Activated CD8-positive, alpha-beta memory T cell treated with anti-CD3 and anti-CD28 coated beads for 36 hours (primary cell): ENCODE results near the gene HORMAD1. TPM values are rescaled to one million over a fixed set of nuclear protein-coding genes. Genes with fewer than 3 reads are reported as not detected.
"Not testable (repeated sequence)": the region's sequence is repeated elsewhere in the genome, so short reads cannot be mapped to it uniquely, and the experiment has no call there.

ENCODE experiments used
- CTCF ChIA-PET: fragments of 350-600 bp; sonication (Branson Sonifier 250); formaldehyde crosslinking; loops from one replicate; lab custom pipeline; 2021; ENCODE audit warnings: antibody characterized with exemption; lab: Charles Lee
- POLR2A ChIA-PET: fragments of 350-600 bp; sonication (Branson Sonifier 250); formaldehyde crosslinking; loops from one replicate; lab custom pipeline; 2021; ENCODE audit warnings: antibody characterized with exemption; lab: Charles Lee
- total RNA-seq, 2 experiments: library from RNA; stranded (reverse); gene quantifications; one replicate each; pipeline ENCODE4 v1.2.3, GENCODE V29; 2021

The HORMAD1 gene
- total RNA-seq, 2 experiments from 2014 or later = not detected

GRCh38 chr1:150708595-150708994 lies 12.1 kb downstream of the HORMAD1 start:
- POLR2A ChIA-PET = interaction anchor here (0.5 kb wide), 1 partner anchor 139 kb away, joined by 3 read pairs; no protein-coding TSS in a partner anchor

GRCh38 chr1:150706091-150706490 lies 14.6 kb downstream of the HORMAD1 start:
- CTCF ChIA-PET = no interaction called here

More at GRCh38 chr1:150708595-150708994, 12.1 kb downstream of the HORMAD1 start:
- CTCF ChIA-PET = no interaction called here

GRCh38 chr1:150703427-150703826 lies 17.3 kb downstream of the HORMAD1 start:
- POLR2A ChIA-PET = no interaction called here
- CTCF ChIA-PET = no interaction called here

More at GRCh38 chr1:150706091-150706490, 14.6 kb downstream of the HORMAD1 start:
- POLR2A ChIA-PET = no interaction called here

GRCh38 chr1:150696995-150697927 lies 23.4 kb downstream of the HORMAD1 start, which contains the start of gene GOLPH3L:
GOLPH3L (minus strand) TSS chr1:150697154; CDS start chr1:150694838, 2,316 bp downstream.
- ChIA-PET POLR2A (interaction anchor here (0.6 to 1.4 kb wide), 4 partner anchors 68 to 234 kb away, joined by 3 to 6 read pairs (median 5); partner anchors contain the start of genes ENSA and MCL1), CTCF (interaction anchor here (0.8 to 1.3 kb wide), 3 partner anchors 75 to 225 kb away, joined by 3 to 4 read pairs (median 3); no protein-coding TSS in a partner anchor)

- CTCF ChIA-PET = interaction anchor here (0.8 to 1.3 kb wide), 3 partner anchors 76 to 226 kb away, joined by 3 to 4 read pairs (median 3); no protein-coding TSS in a partner anchor
Measured at GRCh38 chr1:150696590-150696989, 24.1 kb downstream of the HORMAD1 start.

GRCh38 chr1:150696162-150696561 lies 24.5 kb downstream of the HORMAD1 start:
- ChIA-PET POLR2A (interaction anchor here (0.7 to 1.4 kb wide), 2 partner anchors 31 to 116 kb away, joined by 3 to 6 read pairs; partner anchors contain the start of gene MCL1), CTCF (interaction anchor here (0.8 to 1.1 kb wide), 2 partner anchors 76 to 135 kb away, joined by 3 read pairs; no protein-coding TSS in a partner anchor)

More at GRCh38 chr1:150696590-150696989, 24.1 kb downstream of the HORMAD1 start:
- POLR2A ChIA-PET = interaction anchor here (0.6 to 1.4 kb wide), 4 partner anchors 31 to 117 kb away, joined by 3 to 6 read pairs (median 5); partner anchors contain the start of genes ENSA and MCL1

- CTCF ChIA-PET = no interaction called here
Measured at GRCh38 chr1:150695561-150695960, 25.1 kb downstream of the HORMAD1 start.

GRCh38 chr1:150692720-150693119 lies 28.0 kb downstream of the HORMAD1 start:
- ChIA-PET POLR2A (no interaction called here), CTCF (interaction anchor here (0.5 kb wide), 1 partner anchor 96 kb away, joined by 3 read pairs; no protein-coding TSS in a partner anchor)

More at GRCh38 chr1:150695561-150695960, 25.1 kb downstream of the HORMAD1 start:
- POLR2A ChIA-PET = no interaction called here

- ChIA-PET CTCF (no interaction called here), POLR2A (interaction anchor here (0.6 kb wide), 1 partner anchor 69 kb away, joined by 3 read pairs; no protein-coding TSS in a partner anchor)
Measured at GRCh38 chr1:150688763-150689162, 31.9 kb downstream of the HORMAD1 start.

- ChIA-PET POLR2A (interaction anchor here (0.6 kb wide), 1 partner anchor 458 kb away, joined by 3 read pairs; no protein-coding TSS in a partner anchor), CTCF (interaction anchor here (0.7 kb wide), 1 partner anchor 123 kb away, joined by 3 read pairs; no protein-coding TSS in a partner anchor)
Measured at GRCh38 chr1:150686275-150686674, 34.4 kb downstream of the HORMAD1 start.

GRCh38 chr1:150683914-150684313 lies 36.8 kb downstream of the HORMAD1 start:
- POLR2A ChIA-PET = interaction anchor here (0.6 to 0.7 kb wide), 2 partner anchors 191 to 249 kb away, joined by 3 to 4 read pairs; no protein-coding TSS in a partner anchor
- CTCF ChIA-PET = no interaction called here

GRCh38 chr1:150678988-150679387 lies 41.7 kb downstream of the HORMAD1 start:
- POLR2A ChIA-PET = no interaction called here

GRCh38 chr1:150674881-150675280 lies 45.8 kb downstream of the HORMAD1 start:
- ChIA-PET CTCF (no interaction called here), POLR2A (interaction anchor here (0.6 kb wide), 2 partner anchors 276 to 351 kb away, joined by 3 to 4 read pairs; no protein-coding TSS in a partner anchor)

More at GRCh38 chr1:150678988-150679387, 41.7 kb downstream of the HORMAD1 start:
- CTCF ChIA-PET = interaction anchor here (0.5 to 0.6 kb wide), 2 partner anchors 77 to 153 kb away, joined by 4 to 7 read pairs; no protein-coding TSS in a partner anchor

- ChIA-PET POLR2A (no interaction called here), CTCF (interaction anchor here (1.3 kb wide), 1 partner anchor 259 kb away, joined by 5 read pairs; no protein-coding TSS in a partner anchor)
Measured at GRCh38 chr1:150663321-150663720, 57.4 kb downstream of the HORMAD1 start.

- ChIA-PET POLR2A (no interaction called here), CTCF (no interaction called here)
Measured at GRCh38 chr1:150662811-150663210, 57.9 kb downstream of the HORMAD1 start.

GRCh38 chr1:150661156-150661555 lies 59.5 kb downstream of the HORMAD1 start:
- CTCF ChIA-PET = no interaction called here
- POLR2A ChIA-PET = interaction anchor here (0.6 kb wide), 1 partner anchor 125 kb away, joined by 3 read pairs; no protein-coding TSS in a partner anchor

GRCh38 chr1:150660584-150660983 lies 60.1 kb downstream of the HORMAD1 start:
- ChIA-PET POLR2A (no interaction called here), CTCF (no interaction called here)

GRCh38 chr1:150657064-150657463 lies 63.6 kb downstream of the HORMAD1 start:
- CTCF ChIA-PET, POLR2A ChIA-PET: not testable (repeated sequence)

GRCh38 chr1:150654635-150655034 lies 66.1 kb downstream of the HORMAD1 start:
- CTCF ChIA-PET = interaction anchor here (0.5 kb wide), 1 partner anchor 428 kb away, joined by 5 read pairs; no protein-coding TSS in a partner anchor
- POLR2A ChIA-PET = not testable (repeated sequence)
